NCI-H1092 (cell line): ENCODE results near the gene DACT2.

Experiments used
- DNase-seq: peaks from one replicate; lab custom pipeline; 2025; lab: John Stamatoyannopoulos, UW

DACT2 gene

GRCh38 chr6:168352096-168352495, 32.5 kb upstream of the DACT2 start:
- no peak for DNase-seq

- DNase-seq: no peak
Measured at GRCh38 chr6:168349718-168350210, 30.2 kb upstream of the DACT2 start.

GRCh38 chr6:168348186-168348585, 28.6 kb upstream of the DACT2 start:
- no peak for DNase-seq

GRCh38 chr6:168347615-168348014, 28.0 kb upstream of the DACT2 start:
- DNase-seq: no peak

- DNase-seq: no peak
Measured at GRCh38 chr6:168347053-168347452, 27.5 kb upstream of the DACT2 start.

GRCh38 chr6:168345896-168346754, 26.5 kb upstream of the DACT2 start:
- DNase-seq: no peak

- DNase-seq: no peak
Measured at GRCh38 chr6:168345266-168345665, 25.7 kb upstream of the DACT2 start.

- no peak for DNase-seq
Measured at GRCh38 chr6:168344338-168344737, 24.8 kb upstream of the DACT2 start.

GRCh38 chr6:168343239-168344150, 23.9 kb upstream of the DACT2 start:
- DNase-seq: no peak

- DNase-seq: no peak
Measured at GRCh38 chr6:168342636-168343035, 23.1 kb upstream of the DACT2 start.

GRCh38 chr6:168341280-168341900, 21.8 kb upstream of the DACT2 start:
- DNase-seq: no peak

- DNase-seq: no peak
Measured at GRCh38 chr6:168340819-168341218, 21.2 kb upstream of the DACT2 start.

- no peak for DNase-seq
Measured at GRCh38 chr6:168338777-168339176, 19.2 kb upstream of the DACT2 start.

GRCh38 chr6:168336967-168337366, 17.4 kb upstream of the DACT2 start:
- DNase-seq: no peak

GRCh38 chr6:168333989-168334388, 14.4 kb upstream of the DACT2 start:
- no peak for DNase-seq

GRCh38 chr6:168333491-168333890, 13.9 kb upstream of the DACT2 start:
- DNase-seq: no peak

GRCh38 chr6:168333039-168333438, 13.5 kb upstream of the DACT2 start:
- no peak for DNase-seq

GRCh38 chr6:168332020-168332419, 12.4 kb upstream of the DACT2 start:
- DNase-seq: no peak

GRCh38 chr6:168331058-168331457, 11.5 kb upstream of the DACT2 start:
- no peak for DNase-seq

- no peak for DNase-seq
Measured at GRCh38 chr6:168330403-168330802, 10.8 kb upstream of the DACT2 start.

GRCh38 chr6:168328086-168328485, 8.5 kb upstream of the DACT2 start:
- no peak for DNase-seq
